GM18507 (cell line): ENCODE results near the gene TCF7.

Experiments used
- DNase-seq: peaks from one replicate; pipeline ENCODE4 v3.0.0; 2011; ENCODE audit warnings: low read depth; ENCODE audit not compliant: insufficient read length; ENCODE audit errors: extremely low spot score
- FAIRE-seq: peaks from 2 replicates; lab custom pipeline; 2011; peaks lifted over from hg19 to GRCh38; lab: Jason Lieb, UNC

The TCF7 gene

GRCh38 chr5:134127988-134128647 lies 13.6 kb downstream of the TCF7 start:
- DNase-seq (no peak), FAIRE-seq (no peak)

- DNase-seq: no peak
- FAIRE-seq: no peak
These were observed 14.1 kb downstream of the TCF7 start for GRCh38 chr5:134128648-134128995.

DNA sequence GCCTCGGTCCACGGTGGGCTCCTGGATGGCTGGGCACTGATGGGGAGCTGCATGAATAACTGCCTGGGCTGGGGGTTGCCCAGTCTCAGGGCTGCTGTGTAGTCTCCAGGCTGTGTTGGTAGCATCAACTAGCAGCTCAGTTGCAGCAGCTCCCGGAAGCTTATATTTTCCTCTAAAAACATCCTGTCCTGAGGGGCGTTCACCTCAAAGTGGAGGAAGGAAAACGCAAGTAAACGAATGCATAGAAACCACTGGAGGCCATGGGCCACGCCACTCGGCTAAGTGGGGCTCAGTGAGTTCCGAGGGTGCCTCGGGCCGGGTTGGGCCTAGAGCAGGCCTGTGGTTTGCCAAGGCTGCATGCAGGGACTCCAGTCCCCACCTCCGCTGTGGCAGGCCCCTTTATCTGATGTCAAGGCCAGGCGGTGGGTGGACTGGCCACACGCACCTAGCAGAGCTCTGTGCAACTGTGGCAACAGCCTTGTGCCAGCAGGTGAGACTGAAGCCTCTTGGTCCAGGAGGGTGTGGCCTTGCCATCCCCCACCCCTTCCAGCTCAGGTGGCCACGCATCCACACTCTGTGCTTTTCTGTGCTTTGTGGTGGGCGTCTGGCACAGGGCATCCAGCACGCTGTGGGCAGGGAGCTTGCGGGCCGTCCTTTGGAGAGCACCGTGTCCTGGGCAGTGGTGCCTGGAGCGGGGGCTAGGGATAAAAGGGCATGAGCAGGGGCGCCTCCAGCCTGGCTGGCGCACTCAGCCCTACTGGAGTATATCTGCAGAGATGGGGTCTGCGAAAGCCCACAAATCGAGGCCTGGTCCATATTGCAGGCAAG lies 15.1 kb downstream of the TCF7 start:
- FAIRE-seq (no peak), DNase-seq (no peak)

- no peak for FAIRE-seq
- no peak for DNase-seq
These were observed 15.9 kb downstream of the TCF7 start for GRCh38 chr5:134130239-134130945.

- no peak for DNase-seq
- no peak for FAIRE-seq
These were observed 16.7 kb downstream of the TCF7 start for GRCh38 chr5:134131165-134131564.

DNA sequence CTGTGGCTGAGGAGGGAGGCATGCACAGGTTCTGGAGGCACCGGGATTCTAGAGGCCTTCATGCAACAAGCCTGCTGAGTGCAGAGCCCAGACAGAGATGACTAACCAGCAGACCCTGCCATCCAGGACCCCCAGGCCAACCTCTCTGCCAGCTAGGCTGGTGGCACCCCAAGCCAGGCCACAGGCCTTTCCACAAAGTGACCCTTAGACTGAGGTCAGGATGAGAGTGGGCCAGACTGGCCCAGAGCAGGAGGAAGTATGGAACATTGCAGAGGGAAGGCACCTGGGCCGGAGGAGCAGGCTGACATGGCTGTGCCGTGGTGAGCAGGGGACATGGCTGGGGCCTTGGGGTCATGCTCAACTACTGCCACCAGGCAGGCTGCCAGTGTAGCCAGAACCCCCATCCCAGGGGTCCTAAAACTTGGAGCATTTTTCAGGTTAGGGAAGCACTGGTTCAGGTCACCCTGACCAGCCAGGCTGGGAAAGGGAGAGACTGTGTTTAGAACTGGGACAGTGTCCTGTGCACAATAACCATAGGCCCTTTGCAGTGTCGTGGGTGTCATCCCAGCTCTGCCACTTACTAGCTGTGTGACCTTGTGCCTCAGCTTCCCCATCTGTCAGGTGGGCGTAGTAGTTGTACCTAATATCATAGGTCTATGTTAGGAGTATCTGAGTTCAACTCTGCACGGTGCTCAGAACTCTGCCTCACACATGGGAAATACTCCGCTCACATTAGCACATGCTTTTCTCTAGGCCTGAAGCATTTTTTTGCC lies 17.3 kb downstream of the TCF7 start:
- DNase-seq: no peak
- no peak for FAIRE-seq

GRCh38 chr5:134132372-134133187 lies 18.1 kb downstream of the TCF7 start:
- FAIRE-seq (peak; percentile 95), DNase-seq (no peak)

GRCh38 chr5:134133188-134133994 lies 18.9 kb downstream of the TCF7 start:
- DNase-seq (no peak), FAIRE-seq (no peak)

- FAIRE-seq (no peak), DNase-seq (no peak)
These were observed 19.6 kb downstream of the TCF7 start for GRCh38 chr5:134133995-134134541.

- FAIRE-seq: no peak
These were observed 20.7 kb downstream of the TCF7 start for GRCh38 chr5:134135091-134135655.

GRCh38 chr5:134136221-134136631 lies 21.7 kb downstream of the TCF7 start:
- DNase-seq (no peak), FAIRE-seq (no peak)

More at GRCh38 chr5:134135091-134135655, 20.7 kb downstream of the TCF7 start:
- no peak for DNase-seq

- FAIRE-seq (no peak), DNase-seq (no peak)
These were observed 22.3 kb downstream of the TCF7 start for GRCh38 chr5:134136771-134137170.

DNA sequence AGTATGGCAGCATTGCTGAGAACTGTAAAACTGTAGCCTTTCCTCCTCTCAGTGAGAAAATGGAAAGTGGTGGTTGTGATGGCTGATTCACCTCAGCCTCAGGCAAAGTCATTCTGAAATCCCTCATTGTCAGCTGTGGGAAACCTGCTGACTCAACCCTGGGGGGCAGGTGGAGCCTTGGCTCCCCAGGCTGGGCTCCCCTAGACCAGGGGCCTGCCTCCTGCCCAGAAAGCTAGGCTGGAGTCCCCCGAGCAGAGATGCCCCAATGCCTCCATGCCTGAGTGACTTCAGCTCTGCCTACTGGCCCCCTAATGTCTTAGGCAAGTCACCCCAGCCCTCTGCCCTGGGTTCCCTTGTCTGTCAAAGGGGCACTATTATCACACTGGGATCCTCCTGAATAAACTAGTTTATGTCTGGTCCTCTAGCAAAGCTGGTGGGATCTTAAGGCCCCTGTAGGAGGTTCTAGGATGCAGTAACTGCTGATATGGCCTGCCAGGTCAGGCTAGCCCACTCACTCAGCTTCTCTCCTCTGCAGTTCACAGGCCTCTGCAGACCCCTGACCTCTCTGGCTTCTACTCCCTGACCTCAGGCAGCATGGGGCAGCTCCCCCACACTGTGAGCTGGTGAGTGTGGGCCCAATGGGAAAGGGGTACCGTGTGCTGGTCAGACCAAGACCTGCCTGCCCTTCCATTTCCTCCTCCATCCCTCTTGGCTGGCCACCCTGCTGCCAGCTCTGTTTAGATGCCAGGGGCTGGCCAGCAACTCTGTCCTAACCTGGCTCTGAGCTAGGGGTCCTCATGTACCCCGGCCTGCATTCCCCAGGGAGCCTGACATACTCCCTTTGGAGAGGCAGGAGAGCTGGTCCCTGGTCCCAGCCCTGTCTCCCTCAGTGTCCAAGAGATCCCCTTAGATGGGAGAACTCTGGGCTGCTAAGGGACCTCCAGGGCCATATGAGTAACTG lies 24.2 kb downstream of the TCF7 start:
- no peak for DNase-seq
- FAIRE-seq: peak; percentile 95

GRCh38 chr5:134139377-134139851 lies 24.9 kb downstream of the TCF7 start:
- FAIRE-seq: no peak

GRCh38 chr5:134139891-134140469 lies 25.5 kb downstream of the TCF7 start:
- DNase-seq (no peak), FAIRE-seq (no peak)

More at GRCh38 chr5:134139377-134139851, 24.9 kb downstream of the TCF7 start:
- no peak for DNase-seq
